Skeletal muscle tissue (tissue), 4 donors: Measurements from ENCODE around the gene MYO16. TPM values are rescaled to one million over a fixed set of nuclear protein-coding genes. Genes with fewer than 3 reads are reported as not detected.

Experiments
- H3K27ac ChIP-seq: one replicate; pipeline ENCODE4 v1.7.0; 2013; ENCODE audit warnings: mild to moderate bottlenecking, low read depth, low read length, inconsistent platforms
- H3K27me3 ChIP-seq, 3 donors: one replicate each; pipeline ENCODE4 v1.7.0; 2013; ENCODE audit warnings: low read length in 3 of 3; ENCODE audit not compliant: control insufficient read depth in 3 of 3, insufficient read depth in 3 of 3
- H3K36me3 ChIP-seq, 3 donors: one replicate each; pipeline ENCODE4 v1.7.0; 2013; ENCODE audit warnings: low read length in 3 of 3; ENCODE audit not compliant: control insufficient read depth in 3 of 3, insufficient read depth in 3 of 3
- H3K4me1 ChIP-seq, 3 donors: one replicate each; pipeline ENCODE4 v1.7.0; 2013; ENCODE audit warnings: low read length in 3 of 3, mild to moderate bottlenecking in 3 of 3; ENCODE audit not compliant: control insufficient read depth in 3 of 3, insufficient read depth in 3 of 3
- H3K4me3 ChIP-seq, 3 donors: one replicate each; pipeline ENCODE4 v1.7.0; 2013; ENCODE audit warnings: low read length in 3 of 3
- H3K9ac ChIP-seq, 3 donors: one replicate each; pipeline ENCODE4 v1.7.0; 2013; ENCODE audit warnings: low read length in 3 of 3, mild to moderate bottlenecking in 3 of 3, moderate library complexity in 2 of 3, low read depth in 1 of 3
- H3K9me3 ChIP-seq, 3 donors: one replicate each; pipeline ENCODE4 v1.7.0; 2013; ENCODE audit warnings: low read length in 3 of 3; ENCODE audit not compliant: control insufficient read depth in 3 of 3
- total RNA-seq: library from RNA; depleted of rRNA; stranded (reverse); fragments of >200 nt; gene quantifications from one replicate; pipeline ENCODE4 v1.2.3, GENCODE V29; 2014
- donor health status: Osteomylitis.

MYO16 gene
- total RNA-seq, 1 donor from 2014 or later = 43.8 TPM

DNA sequence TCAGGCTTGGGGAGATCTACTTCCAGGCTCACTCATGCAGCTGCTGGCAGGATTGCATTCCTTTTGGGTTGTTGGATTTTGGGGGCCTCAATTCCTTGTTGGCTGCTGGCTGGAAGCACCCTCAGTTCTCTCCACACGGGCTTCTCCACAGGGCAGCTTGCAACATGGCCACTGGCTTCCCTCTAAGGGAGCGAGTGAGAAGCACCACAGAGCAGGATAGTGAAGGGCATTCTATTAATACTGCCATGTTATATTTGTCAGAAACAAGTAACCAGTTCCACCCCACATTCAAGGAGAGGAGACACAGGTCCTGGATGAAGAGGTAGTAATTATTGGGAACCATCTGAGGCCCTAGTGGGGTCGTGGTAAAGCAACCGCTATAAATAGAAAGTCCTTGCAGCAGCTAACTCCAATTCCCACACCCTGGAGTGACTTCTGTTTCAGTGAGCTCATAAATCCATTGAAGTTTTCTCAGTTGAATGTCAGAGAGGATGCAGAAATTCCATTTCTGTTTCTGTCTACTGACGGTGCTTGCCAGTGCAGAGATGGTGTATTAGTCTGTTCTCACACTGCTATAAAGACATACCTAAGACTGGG, 598.0 kb downstream of the MYO16 start:
- Histone ChIP-seq H3K4me1 (no peaks in the 10 kb centered on the region), H3K9me3 (peaks cover 0 to 5% (median 0%) of the 10 kb centered on the region in 3 donors), H3K36me3 (no peaks in the 10 kb centered on the region), H3K4me3 (no peak overlapping the region), H3K9ac (no peak overlapping the region), H3K27me3 (no peaks in the 10 kb centered on the region), H3K27ac (no peak overlapping the region)

GRCh38 chr13:109228211-109228610, 598.8 kb downstream of the MYO16 start:
- no peak overlapping the region for H3K4me3 ChIP-seq
- H3K27me3 ChIP-seq = no peaks in the 10 kb centered on the region

GRCh38 chr13:109231888-109232287, 602.5 kb downstream of the MYO16 start:
- no peaks in the 10 kb centered on the region for H3K9me3 ChIP-seq
- no peaks in the 10 kb centered on the region for H3K36me3 ChIP-seq
- H3K9ac ChIP-seq = no peak overlapping the region
- H3K4me3 ChIP-seq = no peak overlapping the region
- H3K27ac ChIP-seq = no peak overlapping the region
- H3K4me1 ChIP-seq = peaks cover 0 to 2% (median 0%) of the 10 kb centered on the region in 3 donors
- H3K27me3 ChIP-seq = no peaks in the 10 kb centered on the region

More at GRCh38 chr13:109228211-109228610, 598.8 kb downstream of the MYO16 start:
- Histone ChIP-seq H3K9ac (no peak overlapping the region), H3K36me3 (no peaks in the 10 kb centered on the region), H3K4me1 (no peaks in the 10 kb centered on the region), H3K9me3 (no peaks in the 10 kb centered on the region), H3K27ac (no peak overlapping the region)

- Histone ChIP-seq H3K9me3 (no peaks in the 10 kb centered on the region), H3K27me3 (no peaks in the 10 kb centered on the region), H3K4me1 (peaks cover 0 to 2% (median 0%) of the 10 kb centered on the region in 3 donors), H3K27ac (no peak overlapping the region), H3K36me3 (no peaks in the 10 kb centered on the region), H3K4me3 (no peak overlapping the region), H3K9ac (no peak overlapping the region)
Observed at GRCh38 chr13:109233293-109233692, 603.9 kb downstream of the MYO16 start.

GRCh38 chr13:109235901-109236300, 606.5 kb downstream of the MYO16 start:
- H3K4me3 ChIP-seq = no peak overlapping the region
- no peaks in the 10 kb centered on the region for H3K9me3 ChIP-seq
- H3K27me3 ChIP-seq = no peaks in the 10 kb centered on the region
- no peak overlapping the region for H3K27ac ChIP-seq
- H3K9ac ChIP-seq = no peak overlapping the region
- no peaks in the 10 kb centered on the region for H3K36me3 ChIP-seq
- peaks cover 0 to 5% (median 0%) of the 10 kb centered on the region in 3 donors for H3K4me1 ChIP-seq

DNA sequence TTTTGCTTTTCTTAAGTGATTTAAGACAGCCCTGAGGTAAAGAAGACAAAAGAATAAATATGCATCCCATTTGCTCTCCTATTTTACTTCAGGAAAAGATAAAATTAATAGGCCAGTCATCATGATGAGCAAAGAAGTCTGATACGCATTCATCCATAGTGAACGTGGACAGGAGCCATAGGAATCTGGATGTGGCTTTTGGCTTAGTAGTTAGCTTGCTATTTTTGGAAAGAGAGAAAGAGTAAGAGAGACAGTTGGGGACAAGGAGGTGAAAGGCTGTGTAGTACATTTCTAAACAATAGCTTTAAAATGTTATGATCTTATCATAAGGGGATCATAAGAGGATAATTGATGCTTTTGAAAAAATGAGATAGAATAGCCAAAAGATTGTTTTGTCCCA, 611.7 kb downstream of the MYO16 start:
- H3K36me3 ChIP-seq = no peaks in the 10 kb centered on the region
- no peak overlapping the region for H3K9ac ChIP-seq
- no peak overlapping the region for H3K27ac ChIP-seq
- H3K4me3 ChIP-seq = no peak overlapping the region
- H3K4me1 ChIP-seq = peaks cover 0 to 7% (median 3%) of the 10 kb centered on the region in 3 donors
- H3K27me3 ChIP-seq = no peaks in the 10 kb centered on the region
- no peaks in the 10 kb centered on the region for H3K9me3 ChIP-seq

GRCh38 chr13:109243311-109243951, 614.0 kb downstream of the MYO16 start:
- no peaks in the 10 kb centered on the region for H3K27me3 ChIP-seq

DNA sequence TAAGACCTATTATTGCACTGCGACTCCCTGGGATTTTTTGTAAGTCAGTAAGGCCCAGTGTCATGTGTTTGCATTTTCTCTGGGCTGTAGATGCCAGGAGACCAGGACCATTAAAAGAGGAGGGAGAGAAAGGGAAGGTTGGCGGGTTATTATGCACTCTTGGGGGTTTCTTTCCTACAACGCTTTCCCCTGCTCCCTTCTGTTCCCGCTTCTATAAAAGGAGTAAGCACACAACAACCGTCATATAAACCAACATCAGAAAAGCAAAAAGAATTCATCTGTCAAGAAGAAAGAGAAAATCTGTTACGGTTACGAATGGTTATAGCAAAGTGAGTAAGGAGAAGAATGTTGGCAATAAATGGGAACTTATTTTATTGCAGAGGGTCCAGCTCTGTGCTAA, 615.2 kb downstream of the MYO16 start:
- Histone ChIP-seq H3K4me3 (no peak overlapping the region), H3K4me1 (peaks cover 0 to 7% (median 3%) of the 10 kb centered on the region in 3 donors), H3K27ac (no peak overlapping the region), H3K36me3 (no peaks in the 10 kb centered on the region), H3K27me3 (no peaks in the 10 kb centered on the region), H3K9me3 (peaks cover 0 to 2% (median 0%) of the 10 kb centered on the region in 3 donors), H3K9ac (no peak overlapping the region)

More at GRCh38 chr13:109243311-109243951, 614.0 kb downstream of the MYO16 start:
- peaks cover 0 to 7% (median 3%) of the 10 kb centered on the region in 3 donors for H3K4me1 ChIP-seq
- H3K4me3 ChIP-seq = no peak overlapping the region
- H3K36me3 ChIP-seq = no peaks in the 10 kb centered on the region
- H3K9ac ChIP-seq = no peak overlapping the region
- H3K27ac ChIP-seq = peak overlapping the region; percentile 67
- H3K9me3 ChIP-seq = no peaks in the 10 kb centered on the region

DNA sequence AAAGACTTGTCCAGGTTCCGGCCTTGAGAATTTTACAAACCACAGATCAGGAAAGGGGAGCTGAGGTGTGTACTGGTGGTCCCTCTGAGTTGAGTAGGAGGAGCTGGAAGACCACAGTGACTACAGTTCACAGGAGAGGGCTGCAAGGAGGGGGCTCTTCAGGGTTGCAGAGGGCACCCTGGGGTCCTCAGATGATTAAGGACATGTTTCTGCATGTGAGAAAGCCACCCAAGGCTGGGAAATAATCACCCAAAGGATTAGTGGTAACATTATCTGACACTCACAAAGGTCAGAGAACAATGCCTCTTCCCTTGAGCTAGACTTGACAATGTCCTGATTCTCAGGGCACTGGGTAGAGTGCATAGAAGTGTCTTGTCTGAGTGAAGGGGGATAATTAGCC, 616.6 kb downstream of the MYO16 start:
- no peaks in the 10 kb centered on the region for H3K36me3 ChIP-seq
- no peaks in the 10 kb centered on the region for H3K27me3 ChIP-seq
- no peak overlapping the region for H3K27ac ChIP-seq
- H3K4me1 ChIP-seq = peaks cover 0 to 4% (median 3%) of the 10 kb centered on the region in 3 donors
- no peak overlapping the region for H3K9ac ChIP-seq
- H3K4me3 ChIP-seq = no peak overlapping the region
- peaks cover 0 to 2% (median 0%) of the 10 kb centered on the region in 3 donors for H3K9me3 ChIP-seq

- Histone ChIP-seq H3K36me3 (no peaks in the 10 kb centered on the region), H3K27ac (no peak overlapping the region), H3K4me1 (no peaks in the 10 kb centered on the region), H3K9ac (no peak overlapping the region), H3K9me3 (peaks cover 0 to 2% (median 0%) of the 10 kb centered on the region in 3 donors), H3K27me3 (no peaks in the 10 kb centered on the region), H3K4me3 (no peak overlapping the region)
Observed at GRCh38 chr13:109249780-109250528, 620.5 kb downstream of the MYO16 start.
